K562 (cell line): Measurements from ENCODE around the gene CHMP3. TPM values are rescaled to one million over a fixed set of nuclear protein-coding genes. Genes with fewer than 3 reads are reported as not detected.

Experiments
- ATAC-seq: fragments of 200-7000 bp; cut with Tn5 transposase; 3 replicates; pipeline ENCODE4 v1.9.1; 2020; ENCODE audit warnings: moderate library complexity
- BruUV-seq: library from RNA; stranded (reverse); fragments of 400-500 nt; replicated peaks from 2 replicates; lab custom pipeline; 2021; lab: Mats Ljungman, UMichigan
- CTCF ChIA-PET: fragments of 300-600 bp; formaldehyde crosslinking; extraction: SDS; loops from one replicate; lab custom pipeline; 2021; ENCODE audit warnings: low intra/inter-chr PET ratio; lab: Yijun Ruan, JAX
- POLR2A ChIA-PET: fragments of 300-600, 350-650 bp; sonication (Branson Sonifier 250); formaldehyde crosslinking; extraction: SDS; loops from one replicate; lab custom pipeline; 2021; ENCODE audit warnings: antibody characterized with exemption, inconsistent platforms; lab: Yijun Ruan, JAX
- DNase-seq, 4 experiments: peaks; one replicate each; pipeline versions ENCODE4 v3.0.0 to v3.0.0-alpha.2; 2011 to 2018; ENCODE audit warnings: low spot score in 3 of 4, mixed read lengths in 3 of 4; ENCODE audit errors: extremely low read depth in 1 of 4
- FAIRE-seq: peaks from 2 replicates; lab custom pipeline; 2011; peaks lifted over from hg19 to GRCh38; lab: Jason Lieb, UNC
- H2AFZ ChIP-seq: 2 replicates; pipeline ENCODE4 v1.6.0; 2011; ENCODE audit warnings: low read depth, low read length, control low read depth, inconsistent platforms
- H3K27ac ChIP-seq: fragments of 200-600 bp; 3 replicates; pipeline ENCODE4 v1.8.0; 2011; ENCODE audit warnings: low read depth, mild to moderate bottlenecking, control low read depth, inconsistent platforms, low read length, moderate library complexity, mixed read lengths; ENCODE audit errors: extremely low read depth
- H3K27me3 ChIP-seq, 2 experiments: fragments of 300-600 bp in 1 of 2; 2 replicates in 1 of 2; 3 replicates in 1 of 2; pipeline versions ENCODE4 v1.6.0 to v1.8.0; 2011; ENCODE audit warnings: inconsistent platforms in 2 of 2, low read length in 2 of 2, mild to moderate bottlenecking in 1 of 2, mixed read lengths in 1 of 2, moderate library complexity in 1 of 2; ENCODE audit not compliant: control insufficient read depth in 2 of 2, insufficient read depth in 2 of 2
- H3K36me3 ChIP-seq: fragments of 300-600 bp; 3 replicates; pipeline ENCODE4 v1.8.0; 2011; ENCODE audit warnings: mild to moderate bottlenecking, low read length, inconsistent platforms; ENCODE audit not compliant: control insufficient read depth, insufficient read depth
- H3K4me1 ChIP-seq, 2 experiments: fragments of 200-600 bp in 1 of 2; replicated peaks in 1 of 2; 2 replicates in 1 of 2; 3 replicates in 1 of 2; pipeline versions ENCODE4 v1.5.1 to v1.8.0; 2011; ENCODE audit warnings: inconsistent platforms in 2 of 2, low read length in 2 of 2, mild to moderate bottlenecking in 1 of 2, mixed read lengths in 1 of 2, moderate library complexity in 1 of 2; ENCODE audit not compliant: control insufficient read depth in 2 of 2, insufficient read depth in 2 of 2
- H3K4me2 ChIP-seq: 2 replicates; pipeline ENCODE4 v1.6.1; 2011; ENCODE audit warnings: low read length, control low read depth, inconsistent platforms, mixed read lengths; ENCODE audit not compliant: insufficient read depth
- H3K4me3 ChIP-seq: fragments of 200-600 bp; sonication (generic), shearing (Covaris generic); 2 replicates; pipeline ENCODE4 v1.5.1; 2016; ENCODE audit warnings: control low read depth, inconsistent platforms
- H3K79me2 ChIP-seq: fragments of 200-600 bp; 3 replicates; pipeline ENCODE4 v1.8.0; 2011; ENCODE audit warnings: low read length, inconsistent platforms; ENCODE audit not compliant: control insufficient read depth, insufficient read depth
- H3K9ac ChIP-seq, 2 experiments: 2 replicates each; pipeline versions ENCODE4 v1.6.0 to v1.6.1; 2011; ENCODE audit warnings: low read depth in 2 of 2, low read length in 2 of 2, control low read depth in 1 of 2, inconsistent platforms in 1 of 2, mild to moderate bottlenecking in 1 of 2, mixed read lengths in 1 of 2; ENCODE audit not compliant: insufficient read depth in 1 of 2
- H3K9me1 ChIP-seq: one replicate; pipeline ENCODE4 v1.6.0; 2011; ENCODE audit warnings: inconsistent platforms, mild to moderate bottlenecking, low read length, moderate library complexity; ENCODE audit not compliant: control insufficient read depth, insufficient read depth
- H3K9me3 ChIP-seq: replicated peaks from 2 replicates; pipeline ENCODE4 v1.5.1; 2011; ENCODE audit warnings: low read depth, low read length, inconsistent platforms; ENCODE audit not compliant: control insufficient read depth, insufficient read depth
- H4K20me1 ChIP-seq: replicated peaks from 2 replicates; pipeline ENCODE4 v1.6.1; 2011; ENCODE audit warnings: low read length, inconsistent platforms, mixed read lengths; ENCODE audit not compliant: control insufficient read depth, insufficient read depth
- HDAC2 ChIP-seq: fragments of 450-650 bp; IDR thresholded peaks from 2 replicates; pipeline ENCODE4 v1.6.1; 2016; ENCODE audit warnings: mild to moderate bottlenecking
- ZBED1 ChIP-seq: IDR thresholded peaks from 2 replicates; pipeline ENCODE4 v1.6.1; 2014
- ZNF217 ChIP-seq: sonication (generic); formaldehyde crosslinking; IDR thresholded peaks from 2 replicates; pipeline ENCODE4 v1.8.0; 2022; ENCODE audit warnings: mild to moderate bottlenecking, missing genetic modification reagents
- ZNF431 ChIP-seq: sonication (generic); formaldehyde crosslinking; IDR thresholded peaks from 2 replicates; pipeline ENCODE4 v1.8.0; 2022; ENCODE audit warnings: mild to moderate bottlenecking, missing genetic modification reagents
- ZNF436 ChIP-seq: fragments of 250-450, 450-650 bp; sonication (Bioruptor Pico); formaldehyde crosslinking; IDR thresholded peaks from 2 replicates; pipeline ENCODE4 v1.7.0; 2020; ENCODE audit warnings: mild to moderate bottlenecking
- ZNF586 ChIP-seq: fragments of 450-650 bp; formaldehyde crosslinking; conservative IDR thresholded peaks from 2 replicates; pipeline ENCODE4 v1.4.0; 2020; ENCODE audit warnings: mild to moderate bottlenecking, moderate library complexity
- ZNF589 ChIP-seq: fragments of 200-800 bp; sonication (Bioruptor generic); IDR thresholded peaks from 2 replicates; pipeline ENCODE4 v1.6.1; 2016; ENCODE audit warnings: low read depth, missing genetic modification characterization, missing compliant biosample characterization
- WGBS: fragments of 100-300 bp; shearing (Covaris generic); methylation state at CpG from one replicate; pipeline ENCODE4 v1.1.6; 2016; ENCODE audit warnings: low coverage, mixed read lengths; ENCODE audit not compliant: insufficient coverage; ENCODE audit errors: missing lambda C conversion rate; 5-methylcytosine and 5-hydroxymethylcytosine counted together
- in situ Hi-C: fragments of 300-500 bp; cut with MboI; formaldehyde crosslinking; loops from 4 replicates; pipeline ENCODE4 v1.15.0; 2018; ENCODE audit warnings: inconsistent platforms, mixed read lengths
- intact Hi-C: fragments of 100-400 bp; cut with micrococcal nuclease; formaldehyde crosslinking; loops from 2 replicates; pipeline ENCODE4 v1.14.2; 2022
- polyA plus RNA-seq, 8 experiments: library from polyadenylated mRNA; depleted of rRNA in 4 of 8; stranded (reverse) in 5 of 8; unstranded in 3 of 8; fragments of >200 nt; fragmentation: Nextera tagmentation in 2 of 8; fragmentation: Illumina TruSeq in 1 of 8; extraction: Ambion mirVana in 2 of 8; extraction: Trizol in 1 of 8; gene quantifications; 2 replicates each; pipeline versions ENCODE4 v1.2.1 to v1.2.3, GENCODE V29; 2011 to 2014; ENCODE audit warnings: inconsistent platforms in 1 of 8, missing spikeins in 1 of 8
- total RNA-seq, 7 experiments: library from RNA; depleted of rRNA in 6 of 7; stranded (reverse); fragments of >200 nt in 6 of 7; fragmentation: Illumina TruSeq in 2 of 7; extraction: Trizol in 2 of 7; gene quantifications; 2 replicates each; pipeline versions ENCODE4 v1.2.1 to v1.2.3, GENCODE V29; 2011 to 2021; ENCODE audit warnings: low replicate concordance in 1 of 7
- TF ChIP-seq, protein P1 (sequence below): fragments of 250-450 bp; sonication (Bioruptor Pico); IDR thresholded peaks from 2 replicates; pipeline ENCODE4 v1.5.0; 2020; ENCODE audit warnings: mild to moderate bottlenecking
- TF ChIP-seq, protein P2 (sequence below), 2 experiments: fragments of 250-450 bp in 1 of 2; fragments of 450-650 bp in 1 of 2; sonication (Bioruptor Pico) in 1 of 2; IDR thresholded peaks; 2 replicates each; pipeline versions ENCODE4 v1.6.1 to v1.8.0; 2016 to 2021; ENCODE audit warnings: mild to moderate bottlenecking in 2 of 2, moderate library complexity in 2 of 2, missing compliant biosample characterization in 1 of 2, missing genetic modification characterization in 1 of 2
- TF ChIP-seq, protein P3 (sequence below), 2 experiments: fragments of 450-650 bp; IDR thresholded peaks; 2 replicates each; pipeline ENCODE4 v1.6.1; 2018; ENCODE audit warnings: mild to moderate bottlenecking in 2 of 2, low read depth in 1 of 2; ENCODE audit not compliant: partially characterized antibody in 2 of 2
- TF ChIP-seq, protein P4 (sequence below): fragments of 450-650 bp; formaldehyde crosslinking; IDR thresholded peaks from 2 replicates; pipeline ENCODE4 v1.4.0; 2022; ENCODE audit warnings: mild to moderate bottlenecking, moderate library complexity

CHMP3 gene
- total and polyA plus RNA-seq, 9 of the 15 experiments (the other 6 are each of a cell fraction or from before 2014, with no cell fraction given): 20.6 to 52.5 (median 31.7) TPM

DNA sequence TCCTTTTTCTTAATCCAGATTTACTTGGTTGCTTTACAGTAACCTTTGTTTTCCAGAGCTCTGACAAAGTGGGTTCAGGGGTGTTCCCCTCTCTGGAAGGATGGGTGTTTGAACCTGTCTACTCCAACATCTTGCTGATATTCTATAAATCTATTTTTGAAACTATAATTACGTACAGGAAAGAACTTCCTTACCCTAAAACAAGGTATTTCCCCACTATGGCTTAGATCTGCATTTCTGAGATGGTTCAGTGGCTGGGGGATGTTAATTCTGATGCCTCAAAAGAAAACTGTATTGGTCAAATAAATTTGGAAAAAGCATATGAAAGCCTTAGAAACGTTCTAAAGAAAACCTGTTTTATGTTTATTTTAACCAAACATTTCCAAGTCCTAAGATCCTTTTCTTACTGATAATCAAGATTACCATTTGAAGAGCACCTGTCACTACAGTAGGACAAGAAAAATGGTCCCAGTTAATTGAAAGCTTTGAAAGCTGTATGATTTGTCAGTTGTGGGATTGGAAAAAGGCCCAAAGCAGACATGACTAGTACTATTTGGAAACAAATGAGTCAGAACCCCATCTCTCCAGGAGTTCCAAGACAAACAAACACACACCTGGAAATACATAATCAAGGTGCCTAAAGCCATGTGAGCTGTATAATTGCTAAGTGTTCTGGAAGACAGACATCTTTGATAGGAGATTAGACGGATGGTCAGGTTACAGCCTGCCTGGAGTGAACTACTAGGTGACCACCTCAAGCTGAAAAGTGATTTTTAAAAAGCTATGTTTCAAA lies 64.6 kb downstream of the CHMP3 start:
- Histone ChIP-seq H3K9me1 (no peaks in the 10 kb centered on the region), H4K20me1 (no peaks in the 10 kb centered on the region), H3K27me3 (no peaks in the 10 kb centered on the region), H3K27ac (no peak overlapping the region), H3K79me2 (no peaks in the 10 kb centered on the region), H3K9ac (no peak overlapping the region), H3K4me2 (no peak overlapping the region), H3K36me3 (peaks cover 29% of the 10 kb centered on the region), H3K4me1 (no peaks in the 10 kb centered on the region), H3K9me3 (peaks cover 7% of the 10 kb centered on the region), H2AFZ (no peak overlapping the region), H3K4me3 (no peak overlapping the region)
- WGBS: 61% methylated on average over 3 of the region's 3 CpGs
- ChIA-PET CTCF (no interaction called here), POLR2A (no interaction called here)
- ATAC-seq (no peak), DNase-seq (no peak), FAIRE-seq (no peak)
- in situ Hi-C loops (no loop called here), intact Hi-C loops (no loop called here)
- BruUV-seq: no TSS peak
- TF ChIP-seq HDAC2 (no peak), ZNF589 (CRISPR knock-in tag) (no peak), ZNF436 (CRISPR knock-in tag) (no peak), ZBED1 (no peak), ZNF431 (CRISPR knock-in tag) (no peak), ZNF586 (CRISPR knock-in tag) (no peak), ZNF217 (CRISPR knock-in tag) (no peak)
- TF ChIP-seq, protein P1, sequence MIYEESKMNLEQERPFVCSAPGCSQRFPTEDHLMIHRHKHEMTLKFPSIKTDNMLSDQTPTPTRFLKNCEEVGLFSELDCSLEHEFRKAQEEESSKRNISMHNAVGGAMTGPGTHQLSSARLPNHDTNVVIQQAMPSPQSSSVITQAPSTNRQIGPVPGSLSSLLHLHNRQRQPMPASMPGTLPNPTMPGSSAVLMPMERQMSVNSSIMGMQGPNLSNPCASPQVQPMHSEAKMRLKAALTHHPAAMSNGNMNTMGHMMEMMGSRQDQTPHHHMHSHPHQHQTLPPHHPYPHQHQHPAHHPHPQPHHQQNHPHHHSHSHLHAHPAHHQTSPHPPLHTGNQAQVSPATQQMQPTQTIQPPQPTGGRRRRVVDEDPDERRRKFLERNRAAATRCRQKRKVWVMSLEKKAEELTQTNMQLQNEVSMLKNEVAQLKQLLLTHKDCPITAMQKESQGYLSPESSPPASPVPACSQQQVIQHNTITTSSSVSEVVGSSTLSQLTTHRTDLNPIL (CRISPR knock-in tag): no peak
- TF ChIP-seq, protein P2, sequence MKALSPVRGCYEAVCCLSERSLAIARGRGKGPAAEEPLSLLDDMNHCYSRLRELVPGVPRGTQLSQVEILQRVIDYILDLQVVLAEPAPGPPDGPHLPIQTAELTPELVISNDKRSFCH (CRISPR knock-in tag; IDR thresholded peaks at IDR 0.05): no peak
- TF ChIP-seq, protein P2 (tag; IDR thresholded peaks at IDR 0.05): no peak
- TF ChIP-seq, protein P3, sequence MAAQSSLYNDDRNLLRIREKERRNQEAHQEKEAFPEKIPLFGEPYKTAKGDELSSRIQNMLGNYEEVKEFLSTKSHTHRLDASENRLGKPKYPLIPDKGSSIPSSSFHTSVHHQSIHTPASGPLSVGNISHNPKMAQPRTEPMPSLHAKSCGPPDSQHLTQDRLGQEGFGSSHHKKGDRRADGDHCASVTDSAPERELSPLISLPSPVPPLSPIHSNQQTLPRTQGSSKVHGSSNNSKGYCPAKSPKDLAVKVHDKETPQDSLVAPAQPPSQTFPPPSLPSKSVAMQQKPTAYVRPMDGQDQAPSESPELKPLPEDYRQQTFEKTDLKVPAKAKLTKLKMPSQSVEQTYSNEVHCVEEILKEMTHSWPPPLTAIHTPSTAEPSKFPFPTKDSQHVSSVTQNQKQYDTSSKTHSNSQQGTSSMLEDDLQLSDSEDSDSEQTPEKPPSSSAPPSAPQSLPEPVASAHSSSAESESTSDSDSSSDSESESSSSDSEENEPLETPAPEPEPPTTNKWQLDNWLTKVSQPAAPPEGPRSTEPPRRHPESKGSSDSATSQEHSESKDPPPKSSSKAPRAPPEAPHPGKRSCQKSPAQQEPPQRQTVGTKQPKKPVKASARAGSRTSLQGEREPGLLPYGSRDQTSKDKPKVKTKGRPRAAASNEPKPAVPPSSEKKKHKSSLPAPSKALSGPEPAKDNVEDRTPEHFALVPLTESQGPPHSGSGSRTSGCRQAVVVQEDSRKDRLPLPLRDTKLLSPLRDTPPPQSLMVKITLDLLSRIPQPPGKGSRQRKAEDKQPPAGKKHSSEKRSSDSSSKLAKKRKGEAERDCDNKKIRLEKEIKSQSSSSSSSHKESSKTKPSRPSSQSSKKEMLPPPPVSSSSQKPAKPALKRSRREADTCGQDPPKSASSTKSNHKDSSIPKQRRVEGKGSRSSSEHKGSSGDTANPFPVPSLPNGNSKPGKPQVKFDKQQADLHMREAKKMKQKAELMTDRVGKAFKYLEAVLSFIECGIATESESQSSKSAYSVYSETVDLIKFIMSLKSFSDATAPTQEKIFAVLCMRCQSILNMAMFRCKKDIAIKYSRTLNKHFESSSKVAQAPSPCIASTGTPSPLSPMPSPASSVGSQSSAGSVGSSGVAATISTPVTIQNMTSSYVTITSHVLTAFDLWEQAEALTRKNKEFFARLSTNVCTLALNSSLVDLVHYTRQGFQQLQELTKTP (IDR thresholded peaks at IDR 0.05; ENCODE audit: low read depth in 1 of 2, partially characterized antibody in 2 of 2): no peak
- TF ChIP-seq, protein P4, sequence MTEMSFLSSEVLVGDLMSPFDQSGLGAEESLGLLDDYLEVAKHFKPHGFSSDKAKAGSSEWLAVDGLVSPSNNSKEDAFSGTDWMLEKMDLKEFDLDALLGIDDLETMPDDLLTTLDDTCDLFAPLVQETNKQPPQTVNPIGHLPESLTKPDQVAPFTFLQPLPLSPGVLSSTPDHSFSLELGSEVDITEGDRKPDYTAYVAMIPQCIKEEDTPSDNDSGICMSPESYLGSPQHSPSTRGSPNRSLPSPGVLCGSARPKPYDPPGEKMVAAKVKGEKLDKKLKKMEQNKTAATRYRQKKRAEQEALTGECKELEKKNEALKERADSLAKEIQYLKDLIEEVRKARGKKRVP: no peak
